Esophagus squamous epithelium (tissue), 4 donors: ENCODE results near the gene SYNE2.

ENCODE experiments used
- CTCF ChIP-seq, 6 experiments: fragments of 450-650 bp in 4 of 6; fragments of 200-600 bp in 2 of 6; sonication (generic) in 2 of 6; IDR thresholded peaks; one replicate each; pipeline ENCODE4 v1.5.1; 2016 to 2019; ENCODE audit warnings: antibody characterized with exemption in 6 of 6, mild to moderate bottlenecking in 4 of 6, moderate library complexity in 4 of 6
- POLR2A ChIP-seq, 4 donors: fragments of 450-650 bp; IDR thresholded peaks; one replicate each; pipeline ENCODE4 v1.6.1; 2017; ENCODE audit warnings: antibody characterized with exemption in 4 of 4, mild to moderate bottlenecking in 4 of 4, moderate library complexity in 3 of 4

DNA sequence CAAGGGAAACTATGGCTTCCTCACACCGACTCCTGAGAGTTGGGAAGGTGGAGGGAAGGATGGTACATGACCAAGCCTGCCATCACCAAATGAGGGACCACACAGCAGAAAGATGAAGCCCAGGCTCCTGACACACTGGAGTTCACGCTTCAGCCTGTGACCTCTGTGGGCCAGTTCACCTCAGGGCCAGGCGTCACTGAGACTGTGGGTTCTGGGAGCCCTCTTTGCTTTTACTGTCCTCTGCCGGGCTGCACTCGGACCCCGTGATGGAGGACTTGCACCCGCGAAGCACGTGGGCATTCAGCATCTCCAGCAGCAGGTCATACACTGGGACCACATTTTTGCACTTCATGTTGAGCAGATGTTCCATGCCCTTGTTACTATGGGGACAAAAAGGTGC, 380.1 kb downstream of the SYNE2 start:
- TF ChIP-seq CTCF (IDR thresholded peaks at IDR 0.05), result no peak
- no peak for TF ChIP-seq POLR2A (IDR thresholded peaks at IDR 0.05)
